Measurements from ENCODE around the gene LIMCH1.

DNA sequence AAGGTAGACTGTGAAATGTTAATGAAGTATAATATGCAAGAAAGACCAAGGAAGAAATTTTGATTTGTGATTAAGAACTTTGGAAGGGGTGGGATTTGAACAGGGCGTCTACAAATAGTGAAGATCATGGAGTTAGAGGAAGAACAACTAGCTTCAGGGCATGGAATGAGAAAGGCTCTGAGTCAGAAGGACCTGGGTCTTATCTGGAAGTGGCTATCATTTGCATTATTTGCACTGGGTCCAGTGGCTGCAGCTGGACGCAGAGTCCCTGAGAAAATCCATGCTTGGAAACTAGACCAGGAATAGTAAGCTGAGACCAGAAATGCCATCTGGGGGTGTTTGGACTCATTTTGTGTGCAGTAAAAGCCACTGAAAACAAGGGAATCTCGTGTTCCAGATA, 4.3 kb upstream of the LIMCH1 start:
- TF ChIP-seq, protein P1, sequence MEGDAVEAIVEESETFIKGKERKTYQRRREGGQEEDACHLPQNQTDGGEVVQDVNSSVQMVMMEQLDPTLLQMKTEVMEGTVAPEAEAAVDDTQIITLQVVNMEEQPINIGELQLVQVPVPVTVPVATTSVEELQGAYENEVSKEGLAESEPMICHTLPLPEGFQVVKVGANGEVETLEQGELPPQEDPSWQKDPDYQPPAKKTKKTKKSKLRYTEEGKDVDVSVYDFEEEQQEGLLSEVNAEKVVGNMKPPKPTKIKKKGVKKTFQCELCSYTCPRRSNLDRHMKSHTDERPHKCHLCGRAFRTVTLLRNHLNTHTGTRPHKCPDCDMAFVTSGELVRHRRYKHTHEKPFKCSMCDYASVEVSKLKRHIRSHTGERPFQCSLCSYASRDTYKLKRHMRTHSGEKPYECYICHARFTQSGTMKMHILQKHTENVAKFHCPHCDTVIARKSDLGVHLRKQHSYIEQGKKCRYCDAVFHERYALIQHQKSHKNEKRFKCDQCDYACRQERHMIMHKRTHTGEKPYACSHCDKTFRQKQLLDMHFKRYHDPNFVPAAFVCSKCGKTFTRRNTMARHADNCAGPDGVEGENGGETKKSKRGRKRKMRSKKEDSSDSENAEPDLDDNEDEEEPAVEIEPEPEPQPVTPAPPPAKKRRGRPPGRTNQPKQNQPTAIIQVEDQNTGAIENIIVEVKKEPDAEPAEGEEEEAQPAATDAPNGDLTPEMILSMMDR (IDR thresholded peaks at IDR 0.05): no peak
- TF ChIP-seq POLR2A (IDR thresholded peaks at IDR 0.05): no peak
